ENCODE data around the gene FBXO7.

- TF ChIP-seq CTCF (IDR thresholded peaks at IDR 0.05; ENCODE audit: poor library complexity) (no peak), EZH2phosphoT487 (IDR thresholded peaks at IDR 0.05; ENCODE audit: low read depth, severe bottlenecking, unreplicated experiment) (no peak)
Observed at GRCh38 chr22:32465661-32466060, 8.9 kb upstream of the FBXO7 start.

All from hepatocyte (in vitro differentiated cells).